BLaER1 treated with 17β-estradiol and CSF1 and Interleukin-3, amounts not matched to agents 10 nM and 100 nM (cell line): ENCODE data around the gene EPAS1.

Experiments
- H3K27ac ChIP-seq, 11 experiments: shearing (Covaris generic); formaldehyde crosslinking; 2 replicates each; pipeline ENCODE4 v1.8.1; 2022
- H3K27me3 ChIP-seq, 11 experiments: shearing (Covaris generic); formaldehyde crosslinking; 2 replicates each; pipeline ENCODE4 v1.8.1; 2022
- H3K36me3 ChIP-seq, 11 experiments: shearing (Covaris generic); formaldehyde crosslinking; 2 replicates each; pipeline ENCODE4 v1.8.1; 2022
- H3K4me1 ChIP-seq, 10 experiments: shearing (Covaris generic); formaldehyde crosslinking; 2 replicates each; pipeline ENCODE4 v1.8.1; 2022
- H3K4me2 ChIP-seq, 11 experiments: shearing (Covaris generic); formaldehyde crosslinking; 2 replicates each; pipeline ENCODE4 v1.8.1; 2022
- H3K4me3 ChIP-seq, 10 experiments: shearing (Covaris generic); formaldehyde crosslinking; 2 replicates each; pipeline ENCODE4 v1.8.1; 2022
- H3K9ac ChIP-seq, 11 experiments: shearing (Covaris generic); formaldehyde crosslinking; 2 replicates each; pipeline ENCODE4 v1.8.1; 2022
- H3K9me3 ChIP-seq, 11 experiments: shearing (Covaris generic); formaldehyde crosslinking; replicated peaks in 1 of 11; 2 replicates each; pipeline ENCODE4 v1.8.1; 2022
- H4K20me1 ChIP-seq, 11 experiments: shearing (Covaris generic); formaldehyde crosslinking; 2 replicates each; pipeline ENCODE4 v1.8.1; 2022
- Cebpa-rat ChIP-seq, 11 experiments: shearing (Covaris generic); IDR thresholded peaks; 2 replicates each; pipeline ENCODE4 v1.8.1; 2022

EPAS1 gene

GRCh38 chr2:46326231-46326980 is 29.2 kb downstream of the EPAS1 start:
- H3K4me2 ChIP-seq: peak overlapping the region in 2 of 11 experiments; percentile 9 to 13; a peak in 2 of 22 replicates
- no peaks in the 10 kb centered on the region for H3K27me3 ChIP-seq
- peaks cover 0 to 10% (median 0%) of the 10 kb centered on the region in 11 experiments; a peak in 1 of 22 replicates for H3K9me3 ChIP-seq
- H3K36me3 ChIP-seq: no peaks in the 10 kb centered on the region; a peak in 2 of 22 replicates
- H4K20me1 ChIP-seq: peaks cover 0 to 97% (median 0%) of the 10 kb centered on the region in 11 experiments; a peak in 2 of 22 replicates
- H3K4me3 ChIP-seq: no peak overlapping the region
- TF ChIP-seq Cebpa-rat (IDR thresholded peaks at IDR 0.05): peak in 4 of 11 experiments; percentile 10 to 42 (median 21); a peak in 2 of 22 replicates
- H3K27ac ChIP-seq: no peak overlapping the region
- peaks cover 20 to 62% (median 30%) of the 10 kb centered on the region in 10 experiments for H3K4me1 ChIP-seq
- H3K9ac ChIP-seq: no peak overlapping the region

- no peak overlapping the region for H3K9ac ChIP-seq
- peaks cover 32 to 74% (median 42%) of the 10 kb centered on the region in 10 experiments for H3K4me1 ChIP-seq
- peaks cover 0 to 100% (median 0%) of the 10 kb centered on the region in 11 experiments; a peak in 2 of 22 replicates for H4K20me1 ChIP-seq
- no peak for TF ChIP-seq Cebpa-rat (IDR thresholded peaks at IDR 0.05)
- no peak overlapping the region for H3K27ac ChIP-seq
- no peak overlapping the region for H3K4me3 ChIP-seq
- no peaks in the 10 kb centered on the region for H3K27me3 ChIP-seq
- H3K9me3 ChIP-seq: peaks cover 0 to 10% (median 0%) of the 10 kb centered on the region in 11 experiments; a peak in 1 of 22 replicates
- H3K4me2 ChIP-seq: peak overlapping the region; percentile 12 to 85 (median 40); a peak in 15 of 22 replicates
- H3K36me3 ChIP-seq: no peaks in the 10 kb centered on the region; a peak in 2 of 22 replicates
Observed at GRCh38 chr2:46327627-46328026, 30.4 kb downstream of the EPAS1 start.

DNA sequence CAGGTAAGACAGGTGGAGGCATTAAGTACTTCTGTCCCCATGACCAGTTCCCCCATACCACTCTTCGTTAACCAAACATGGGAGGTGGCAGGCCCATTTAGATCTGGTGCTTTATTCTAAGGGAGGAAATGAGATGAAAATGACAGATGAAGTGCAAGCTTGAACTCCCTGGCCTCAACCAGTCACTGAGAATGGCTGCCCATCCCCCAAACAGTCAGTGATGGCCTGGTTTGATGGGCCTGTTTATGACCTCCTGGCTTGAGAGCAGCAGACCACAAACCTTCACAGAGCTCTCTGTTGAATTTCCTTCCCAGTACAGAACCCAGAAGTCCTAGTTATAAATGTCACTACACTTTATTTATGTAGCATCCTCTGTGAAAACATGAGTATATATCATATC is 31.1 kb downstream of the EPAS1 start:
- H3K9ac ChIP-seq: no peak overlapping the region

GRCh38 chr2:46328829-46329228 is 31.6 kb downstream of the EPAS1 start:
- Histone ChIP-seq H3K4me2 (peak overlapping the region in 8 of 11 experiments; percentile 30 to 88 (median 46); a peak in 10 of 22 replicates), H3K9me3 (peaks cover 0 to 10% (median 0%) of the 10 kb centered on the region in 11 experiments; a peak in 1 of 22 replicates), H3K9ac (no peak overlapping the region), H4K20me1 (peaks cover 0 to 99% (median 0%) of the 10 kb centered on the region in 11 experiments; a peak in 2 of 22 replicates), H3K27me3 (no peaks in the 10 kb centered on the region), H3K27ac (no peak overlapping the region), H3K36me3 (no peaks in the 10 kb centered on the region; a peak in 2 of 22 replicates), H3K4me3 (no peak overlapping the region), H3K4me1 (peaks cover 44 to 86% (median 53%) of the 10 kb centered on the region in 10 experiments)
- TF ChIP-seq Cebpa-rat (IDR thresholded peaks at IDR 0.05): no peak

More for the DNA sequence above, 31.1 kb downstream of the EPAS1 start:
- H3K36me3 ChIP-seq: no peaks in the 10 kb centered on the region; a peak in 2 of 22 replicates
- H3K27me3 ChIP-seq: no peaks in the 10 kb centered on the region
- no peak for TF ChIP-seq Cebpa-rat (IDR thresholded peaks at IDR 0.05)
- peaks cover 39 to 80% (median 49%) of the 10 kb centered on the region in 10 experiments for H3K4me1 ChIP-seq
- no peak overlapping the region for H3K27ac ChIP-seq
- H4K20me1 ChIP-seq: peaks cover 0 to 100% (median 0%) of the 10 kb centered on the region in 11 experiments; a peak in 2 of 22 replicates
- no peak overlapping the region for H3K4me3 ChIP-seq
- peaks cover 0 to 10% (median 0%) of the 10 kb centered on the region in 11 experiments; a peak in 1 of 22 replicates for H3K9me3 ChIP-seq
- peak overlapping the region; percentile 12 to 85 (median 40); a peak in 20 of 22 replicates for H3K4me2 ChIP-seq

GRCh38 chr2:46329340-46329739 is 32.1 kb downstream of the EPAS1 start:
- Histone ChIP-seq H3K4me3 (no peak overlapping the region), H3K4me1 (peaks cover 49 to 91% (median 56%) of the 10 kb centered on the region in 10 experiments), H3K4me2 (peak overlapping the region in 4 of 11 experiments; percentile 2 to 88 (median 61); a peak in 4 of 22 replicates), H3K27me3 (no peaks in the 10 kb centered on the region), H3K27ac (no peak overlapping the region), H3K9me3 (peaks cover 0 to 10% (median 0%) of the 10 kb centered on the region in 11 experiments; a peak in 1 of 22 replicates), H4K20me1 (peaks cover 0 to 99% (median 0%) of the 10 kb centered on the region in 11 experiments; a peak in 2 of 22 replicates), H3K9ac (no peak overlapping the region), H3K36me3 (no peaks in the 10 kb centered on the region; a peak in 2 of 22 replicates)
- TF ChIP-seq Cebpa-rat (IDR thresholded peaks at IDR 0.05): no peak

DNA sequence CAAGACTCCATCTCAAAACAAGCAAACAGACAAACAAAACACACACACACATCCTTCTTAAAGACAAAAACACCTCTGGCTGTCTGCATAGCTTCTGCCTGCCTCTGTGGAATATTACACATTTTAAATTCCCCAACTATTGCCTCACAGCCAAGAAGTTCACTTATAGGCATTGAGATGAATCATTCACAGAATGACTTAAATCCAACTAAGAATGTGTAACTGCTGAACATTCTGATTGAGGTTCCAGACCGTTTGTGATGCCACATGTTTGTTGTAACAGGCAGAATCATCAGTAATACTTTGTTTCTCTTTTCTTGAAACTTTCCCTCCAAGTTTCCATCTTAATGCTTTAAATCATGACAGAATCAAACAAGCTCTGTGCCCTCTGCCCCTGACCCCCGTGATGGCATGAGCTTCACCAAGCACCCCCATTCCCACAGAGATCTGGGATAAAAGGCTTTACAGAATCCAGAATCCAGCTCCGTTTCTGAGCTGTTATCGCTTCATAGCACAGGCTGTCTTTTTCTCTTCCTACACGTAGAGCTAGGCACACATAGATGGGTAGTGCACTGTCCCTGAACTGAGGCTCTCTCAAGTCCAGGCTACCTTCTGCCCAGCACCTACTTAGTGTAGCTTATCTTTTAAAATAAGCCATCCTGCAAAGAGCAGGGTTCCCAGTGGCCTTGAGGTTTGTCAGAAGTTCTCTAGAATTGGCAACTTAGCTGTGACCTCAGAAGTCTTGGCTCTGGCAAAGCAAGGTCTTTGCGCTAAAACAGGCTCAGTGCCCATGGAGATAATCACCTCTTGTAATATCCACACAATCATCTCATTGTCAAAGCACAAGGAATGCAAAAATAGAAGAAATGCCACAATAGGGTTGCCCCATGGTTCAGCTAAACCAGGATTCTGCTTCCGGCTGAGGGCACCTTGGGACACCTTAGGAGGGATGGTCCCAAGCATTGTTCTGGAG is 32.9 kb downstream of the EPAS1 start:
- no peaks in the 10 kb centered on the region for H3K27me3 ChIP-seq
- H4K20me1 ChIP-seq: peaks cover 0 to 99% (median 0%) of the 10 kb centered on the region in 11 experiments; a peak in 2 of 22 replicates
- peaks cover 57 to 94% (median 64%) of the 10 kb centered on the region in 10 experiments for H3K4me1 ChIP-seq
- no peak overlapping the region for H3K9ac ChIP-seq
- H3K9me3 ChIP-seq: peaks cover 0 to 10% (median 0%) of the 10 kb centered on the region in 11 experiments; a peak in 1 of 22 replicates
- H3K27ac ChIP-seq: 0 out of 22 replicates have a peak overlapping the region, but pooled peaks of 1 of the 11 experiments have one; percentile 18
- no peaks in the 10 kb centered on the region; a peak in 2 of 22 replicates for H3K36me3 ChIP-seq
- peak overlapping the region in 8 of 11 experiments; percentile 19 to 88 (median 82); a peak in 12 of 22 replicates for H3K4me2 ChIP-seq
- H3K4me3 ChIP-seq: no peak overlapping the region
- TF ChIP-seq Cebpa-rat (IDR thresholded peaks at IDR 0.05): no peak

DNA sequence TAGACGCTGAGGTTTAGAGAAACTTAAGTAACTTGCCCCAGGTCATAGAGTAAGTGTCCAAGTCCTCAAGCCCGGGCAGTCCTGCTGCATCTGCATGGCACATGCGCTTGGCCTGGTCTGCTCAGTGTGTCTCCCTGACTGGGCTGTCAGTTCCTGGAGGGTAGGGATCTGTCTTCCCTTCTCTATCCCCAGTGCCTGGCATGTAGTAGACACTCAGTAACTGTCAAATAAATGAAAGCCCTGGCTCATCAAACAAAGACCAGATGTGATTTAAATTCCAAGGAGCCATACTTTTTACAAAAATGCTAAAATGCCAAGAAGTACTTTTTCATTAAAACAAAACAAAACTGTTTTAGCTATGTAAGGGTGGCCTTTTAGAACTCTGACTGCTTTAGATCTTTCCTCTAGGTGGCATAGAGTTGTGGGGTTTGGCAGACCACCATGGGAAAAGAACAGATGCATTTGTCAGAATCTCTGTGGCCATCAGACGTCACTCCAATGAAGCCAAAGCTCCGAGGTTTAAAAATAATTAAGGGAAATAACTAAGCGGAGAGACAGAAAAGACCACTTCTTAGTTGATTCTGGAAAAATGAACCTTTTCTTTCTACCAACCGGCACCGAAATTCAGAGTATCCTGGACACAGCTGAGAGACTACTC is 34.0 kb downstream of the EPAS1 start:
- Histone ChIP-seq H3K27ac (no peak overlapping the region), H3K9ac (peak overlapping the region in 3 of 11 experiments; percentile 2 to 19 (median 12); a peak in 2 of 22 replicates), H3K27me3 (no peaks in the 10 kb centered on the region)

More for the DNA sequence above, 34.0 kb downstream of the EPAS1 start:
- Histone ChIP-seq H3K36me3 (no peaks in the 10 kb centered on the region), H3K4me1 (peaks cover 68 to 94% (median 75%) of the 10 kb centered on the region in 10 experiments), H4K20me1 (peaks cover 0 to 99% (median 0%) of the 10 kb centered on the region in 11 experiments; a peak in 3 of 22 replicates), H3K4me3 (no peak overlapping the region), H3K4me2 (peak overlapping the region; percentile 66 to 88 (median 84); a peak in 21 of 22 replicates), H3K9me3 (0 out of 22 replicates have a peak, but pooled peaks cover 0 to 2% (median 0%) of the 10 kb centered on the region in 11 experiments)
- no peak for TF ChIP-seq Cebpa-rat (IDR thresholded peaks at IDR 0.05)
